Memory B cell (primary cell): ENCODE results near the gene ZNF497.
A peak's percentile ranks its signal among the peaks of the same experiment; 100 is the strongest.
"Not testable (repeated sequence)": the region's sequence is repeated elsewhere in the genome, so short reads cannot be mapped to it uniquely, and the experiment has no call there.

ENCODE experiments used
- ATAC-seq: fragments of 150-1000 bp; cut with Tn5 transposase; 2 replicates; pipeline ENCODE4 v1.10.0; 2021; ENCODE audit warnings: low read depth, mild to moderate bottlenecking, moderate library complexity
- DNase-seq, 2 donors: peaks; one replicate each; pipeline ENCODE4 v3.0.0; 2022; ENCODE audit warnings: low spot score in 2 of 2
- H3K27ac Mint-ChIP-seq: one replicate; pipeline ENCODE4 v1.8.0; 2022; ENCODE audit warnings: mild to moderate bottlenecking, moderate library complexity, mixed read lengths
- H3K27me3 Mint-ChIP-seq: one replicate; pipeline ENCODE4 v1.8.0; 2022; ENCODE audit warnings: mixed read lengths
- H3K36me3 Mint-ChIP-seq: one replicate; pipeline ENCODE4 v1.8.0; 2022; ENCODE audit warnings: mild to moderate bottlenecking, mixed read lengths
- H3K4me1 Mint-ChIP-seq: one replicate; pipeline ENCODE4 v1.8.0; 2022; ENCODE audit warnings: mixed read lengths
- H3K4me3 Mint-ChIP-seq: one replicate; pipeline ENCODE4 v1.8.0; 2022; ENCODE audit warnings: mild to moderate bottlenecking, moderate library complexity, mixed read lengths
- H3K9me3 Mint-ChIP-seq: one replicate; pipeline ENCODE4 v1.8.0; 2022; ENCODE audit warnings: mixed read lengths

Gene ZNF497

DNA sequence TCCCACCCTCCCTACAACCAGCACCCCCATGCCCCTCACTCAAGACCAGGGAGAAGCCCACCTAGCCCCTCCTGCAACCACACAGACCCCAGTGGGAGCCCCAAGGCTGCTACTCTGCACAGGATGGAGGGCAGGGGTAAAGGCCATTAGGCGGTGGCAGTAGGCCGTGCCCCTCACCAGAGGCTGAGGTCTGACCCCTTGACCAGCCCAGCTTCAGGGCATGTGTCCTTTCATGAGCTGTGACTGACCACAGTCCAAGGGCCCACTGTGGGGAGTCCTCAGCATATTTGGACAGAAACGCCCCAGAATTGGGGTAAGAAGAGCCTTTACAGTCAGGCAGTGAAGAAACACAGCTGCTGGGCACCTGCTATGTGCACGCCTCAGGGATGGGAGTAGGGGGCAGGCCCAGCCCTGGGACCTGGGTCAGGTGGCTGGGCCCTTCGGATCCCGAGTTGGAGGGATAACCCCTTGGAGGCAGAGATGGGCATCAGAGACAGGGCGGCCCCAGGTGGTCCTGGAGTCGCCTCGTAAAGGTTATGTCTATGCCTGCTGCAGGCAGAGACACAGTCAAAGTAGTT is 22.9 kb upstream of the ZNF497 start:
- no peaks in the 10 kb centered on the region for H3K27me3 Mint-ChIP-seq
- H3K9me3 Mint-ChIP-seq: no peaks in the 10 kb centered on the region
- H3K4me1 Mint-ChIP-seq: peaks cover 17% of the 10 kb centered on the region
- ATAC-seq (no peak), DNase-seq (no peak)
- peak overlapping the region; percentile 89 for H3K27ac Mint-ChIP-seq
- H3K4me3 Mint-ChIP-seq: peak overlapping the region; percentile 92
- peaks cover 7% of the 10 kb centered on the region for H3K36me3 Mint-ChIP-seq

DNA sequence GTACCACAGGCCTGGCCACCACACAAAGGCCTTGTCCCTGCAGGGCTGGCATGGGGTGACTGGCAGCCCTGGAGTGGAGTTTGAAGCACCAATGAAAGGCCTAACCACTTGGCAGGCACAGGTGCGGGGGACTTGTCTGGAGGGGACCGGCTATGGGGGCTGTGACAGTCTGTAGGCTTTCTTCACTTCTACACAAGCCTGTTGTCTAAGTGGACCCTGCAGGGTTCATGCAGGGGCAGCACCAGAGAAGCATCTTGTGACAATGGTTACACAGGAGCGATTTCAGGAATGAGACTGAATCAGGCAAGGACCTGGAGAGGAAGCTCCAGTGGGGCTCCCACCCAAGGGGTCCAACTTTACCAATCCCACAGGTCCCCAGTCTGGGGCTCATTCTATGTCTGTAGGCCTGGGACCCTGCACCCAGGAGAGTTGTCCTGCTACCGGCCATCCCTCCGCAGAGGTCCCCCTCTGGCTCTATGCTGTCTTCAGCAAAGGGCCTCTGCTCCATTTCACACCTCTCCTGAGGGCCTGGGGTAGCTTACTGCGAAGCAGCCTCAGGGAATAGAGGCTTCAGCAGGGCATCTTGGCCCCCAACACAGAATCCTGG is 20.5 kb upstream of the ZNF497 start:
- Mint-ChIP-seq H3K27me3 (no peaks in the 10 kb centered on the region), H3K4me1 (peaks cover 32% of the 10 kb centered on the region), H3K36me3 (peaks cover 2% of the 10 kb centered on the region), H3K4me3 (peak overlapping the region; percentile 53), H3K27ac (peak overlapping the region; percentile 92), H3K9me3 (no peaks in the 10 kb centered on the region)
- DNase-seq: no peak
- no peak for ATAC-seq

DNA sequence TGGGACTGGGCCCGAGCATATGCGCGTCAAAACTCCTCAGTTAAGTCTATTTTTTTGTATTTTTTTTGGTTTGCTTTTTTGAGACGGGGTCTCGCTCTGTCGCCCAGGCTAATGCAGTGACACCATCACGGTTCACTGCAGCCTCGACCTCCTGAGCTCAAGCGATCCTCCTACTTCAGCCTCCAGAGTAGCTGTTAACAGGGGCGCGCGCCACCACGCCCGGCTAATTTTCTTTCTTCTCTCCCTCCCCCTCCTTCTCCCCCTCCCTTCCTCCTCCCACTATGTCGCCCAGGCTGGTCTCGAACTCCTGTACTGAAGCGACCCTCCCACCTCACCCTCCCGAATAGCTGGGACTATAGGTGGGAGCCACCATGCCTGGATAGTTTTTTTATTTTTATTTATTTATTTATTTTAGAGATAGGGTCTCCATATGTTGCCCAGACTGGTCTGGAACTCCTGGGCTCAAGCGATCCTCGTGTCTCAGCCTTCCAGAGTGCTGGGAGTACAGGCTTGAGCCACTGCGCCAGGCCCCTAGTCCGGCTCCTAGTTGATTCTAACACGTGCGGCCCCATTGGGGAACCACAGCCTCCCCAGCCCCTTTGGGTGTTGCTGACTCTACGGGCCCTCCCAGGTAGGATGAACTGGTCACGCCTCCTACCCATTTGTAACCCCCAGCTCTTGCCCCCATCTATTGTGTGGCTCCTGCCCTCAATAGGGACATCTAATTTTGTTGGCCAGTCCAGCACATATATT is 19.1 kb upstream of the ZNF497 start:
- peak overlapping the region; percentile 92 for H3K27ac Mint-ChIP-seq
- H3K9me3 Mint-ChIP-seq: no peaks in the 10 kb centered on the region
- no peaks in the 10 kb centered on the region for H3K36me3 Mint-ChIP-seq
- H3K4me1 Mint-ChIP-seq: peaks cover 29% of the 10 kb centered on the region
- H3K27me3 Mint-ChIP-seq: no peaks in the 10 kb centered on the region
- DNase-seq (no peak), ATAC-seq (no peak)
- H3K4me3 Mint-ChIP-seq: peak overlapping the region; percentile 87

DNA sequence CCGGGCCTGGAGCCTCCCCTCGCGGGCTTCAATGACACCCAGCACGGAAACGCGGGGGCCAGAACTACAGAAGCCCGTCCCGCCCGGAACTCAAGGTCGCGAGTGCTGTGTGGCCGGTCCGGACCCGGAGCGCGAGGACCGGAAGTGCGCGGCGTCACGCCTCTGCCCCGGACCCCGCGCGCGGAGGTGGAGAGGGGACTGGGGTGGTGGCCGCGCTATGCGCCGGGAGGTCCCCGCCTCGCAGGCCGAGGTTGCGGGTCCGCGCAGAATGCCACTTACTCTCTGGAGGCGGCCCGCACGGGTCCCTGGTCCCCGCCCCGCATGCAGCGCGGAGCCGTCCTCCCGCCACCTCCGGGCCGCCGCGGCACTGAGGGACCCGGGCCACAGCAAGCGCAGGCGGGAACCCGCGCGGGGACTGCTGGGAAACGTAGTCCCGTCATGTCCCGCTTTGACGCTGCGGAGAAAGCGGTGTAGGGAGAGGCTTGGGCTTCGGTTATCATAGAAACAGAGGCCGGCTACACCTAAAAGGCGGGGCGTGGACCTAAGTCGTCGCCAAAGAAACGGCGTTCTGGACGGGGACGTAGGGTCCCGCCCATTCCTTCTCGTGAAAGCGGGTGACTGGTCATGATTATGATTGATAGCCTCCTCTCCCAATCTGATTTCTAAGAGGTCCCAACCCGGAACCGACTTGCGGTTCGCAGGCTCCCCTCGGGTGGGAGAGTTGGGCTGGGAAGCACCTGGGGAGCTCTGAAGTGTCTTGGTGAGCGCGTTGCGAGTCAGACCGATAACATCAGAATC is 18.3 kb upstream of the ZNF497 start, which contains the start of gene ZNF837:
ZNF837 (minus strand) TSS at position 369 of the 798 bp plus-strand sequence. CDS start 11,698 bp downstream, outside the sequence.
- Mint-ChIP-seq H3K27me3 (no peaks in the 10 kb centered on the region), H3K27ac (peak within 1 kb of the TSS; percentile 92), H3K9me3 (no peaks in the 10 kb centered on the region), H3K4me3 (peak within 1 kb of the TSS; percentile 87), H3K36me3 (no peaks in the 10 kb centered on the region), H3K4me1 (peaks cover 25% of the 10 kb centered on the region)
- peak; percentile 97 for DNase-seq
- ATAC-seq: peak; percentile 78

DNA sequence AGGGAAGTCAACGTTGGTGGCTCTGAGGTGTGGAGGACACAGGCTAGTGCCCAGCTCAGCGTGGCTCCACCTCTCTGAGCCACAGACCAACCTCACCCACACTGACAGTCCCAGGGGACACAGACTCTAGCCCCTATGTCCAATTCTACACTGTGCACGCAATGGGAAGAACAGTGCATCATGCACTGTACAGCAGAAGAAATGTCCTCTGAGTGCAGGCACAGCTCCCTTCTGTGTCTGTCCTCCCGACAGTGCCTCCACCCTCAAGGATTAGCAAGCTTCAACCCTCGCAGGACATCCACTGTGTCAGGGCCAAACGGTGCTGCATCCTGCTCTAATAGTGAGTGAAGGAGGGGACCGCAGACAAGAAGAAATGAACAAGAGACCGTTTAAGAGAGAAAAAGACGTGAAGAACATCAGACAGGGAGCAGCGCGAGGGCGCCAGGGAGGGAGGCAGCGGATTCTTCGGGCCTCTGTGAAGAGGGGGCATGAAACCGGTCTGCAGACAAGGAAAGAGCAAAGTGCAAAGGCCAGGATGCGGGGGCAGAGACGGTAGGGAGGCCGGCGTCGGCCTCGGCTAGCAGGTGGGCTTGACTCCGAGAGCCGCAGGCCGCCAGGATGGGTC is 17.6 kb upstream of the ZNF497 start:
- no peak for DNase-seq
- Mint-ChIP-seq H3K27me3 (no peaks in the 10 kb centered on the region), H3K4me3 (peak overlapping the region; percentile 87), H3K27ac (peak overlapping the region; percentile 92), H3K9me3 (no peaks in the 10 kb centered on the region), H3K4me1 (peaks cover 21% of the 10 kb centered on the region), H3K36me3 (no peaks in the 10 kb centered on the region)
- ATAC-seq: no peak

DNA sequence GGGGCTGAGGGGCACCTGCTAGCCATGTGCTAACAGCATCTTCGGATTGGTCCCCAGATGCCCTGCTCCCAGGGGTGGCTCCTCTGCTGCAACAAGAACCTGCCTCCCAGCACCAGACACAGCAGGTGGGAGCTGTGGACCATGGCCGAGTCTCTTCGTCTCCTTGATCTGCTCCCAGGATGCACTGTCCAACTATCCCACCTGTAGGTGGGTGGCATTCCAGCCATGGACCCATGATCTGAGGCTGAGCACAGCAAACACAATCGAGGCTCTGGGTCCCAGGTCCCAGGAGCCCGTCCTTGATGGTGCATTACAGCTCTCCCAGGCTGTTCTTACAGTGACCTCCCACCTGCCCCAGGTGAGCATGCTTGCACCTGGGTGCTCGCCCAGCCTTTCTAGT is 16.7 kb upstream of the ZNF497 start:
- DNase-seq (no peak), ATAC-seq (no peak)
- H3K36me3 Mint-ChIP-seq: no peaks in the 10 kb centered on the region
- no peaks in the 10 kb centered on the region for H3K27me3 Mint-ChIP-seq
- H3K4me1 Mint-ChIP-seq: peaks cover 21% of the 10 kb centered on the region
- H3K9me3 Mint-ChIP-seq: no peaks in the 10 kb centered on the region
- peak overlapping the region; percentile 87 for H3K4me3 Mint-ChIP-seq
- H3K27ac Mint-ChIP-seq: peak overlapping the region; percentile 92

DNA sequence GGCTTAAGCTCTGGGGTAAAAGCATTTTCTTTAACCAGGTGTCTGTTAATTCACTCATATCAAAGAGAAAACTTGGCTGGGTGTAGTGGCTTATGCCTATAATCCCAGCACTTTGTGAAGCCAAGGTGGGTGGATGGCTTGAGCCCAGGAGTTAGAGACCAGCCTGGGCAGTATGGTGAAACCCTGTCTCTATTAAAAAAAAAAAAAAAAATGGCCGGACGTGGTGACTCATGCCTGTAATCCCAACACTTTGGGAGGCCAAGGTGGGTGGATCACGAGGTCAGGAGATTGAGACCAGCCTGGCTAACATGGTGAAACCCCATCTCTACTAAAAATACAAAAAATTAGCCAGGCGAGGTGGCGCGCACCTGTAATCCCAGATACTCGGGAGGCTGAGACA is 14.2 kb upstream of the ZNF497 start:
- ATAC-seq, DNase-seq, H3K27me3 Mint-ChIP-seq, H3K4me3 Mint-ChIP-seq, H3K36me3 Mint-ChIP-seq, H3K9me3 Mint-ChIP-seq, H3K27ac Mint-ChIP-seq: not testable (repeated sequence)
- H3K4me1 Mint-ChIP-seq: peaks cover 17% of the 10 kb centered on the region

DNA sequence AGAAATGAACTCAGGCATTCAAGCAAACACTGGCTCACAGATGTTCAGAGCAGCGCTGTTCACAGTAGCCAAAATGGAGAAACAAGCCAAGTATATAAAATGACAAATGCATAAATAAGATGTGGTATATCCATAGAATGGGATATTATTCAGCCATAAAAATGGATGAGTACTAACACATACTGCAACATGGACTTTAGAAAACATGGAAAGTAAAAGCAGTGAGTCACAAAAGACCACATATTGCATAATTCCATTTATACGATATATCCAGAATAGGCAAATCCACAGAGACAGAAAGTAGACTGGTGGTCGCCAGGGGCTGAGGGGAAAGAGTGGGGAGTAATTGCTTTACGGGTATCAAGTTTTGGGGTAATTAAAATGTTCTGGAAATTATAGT is 11.6 kb upstream of the ZNF497 start:
- Mint-ChIP-seq H3K27me3 (no peaks in the 10 kb centered on the region), H3K9me3 (no peaks in the 10 kb centered on the region), H3K4me3 (no peak overlapping the region), H3K4me1 (peaks cover 5% of the 10 kb centered on the region), H3K27ac (no peak overlapping the region), H3K36me3 (peaks cover 3% of the 10 kb centered on the region)
- no peak for DNase-seq
- ATAC-seq: no peak

DNA sequence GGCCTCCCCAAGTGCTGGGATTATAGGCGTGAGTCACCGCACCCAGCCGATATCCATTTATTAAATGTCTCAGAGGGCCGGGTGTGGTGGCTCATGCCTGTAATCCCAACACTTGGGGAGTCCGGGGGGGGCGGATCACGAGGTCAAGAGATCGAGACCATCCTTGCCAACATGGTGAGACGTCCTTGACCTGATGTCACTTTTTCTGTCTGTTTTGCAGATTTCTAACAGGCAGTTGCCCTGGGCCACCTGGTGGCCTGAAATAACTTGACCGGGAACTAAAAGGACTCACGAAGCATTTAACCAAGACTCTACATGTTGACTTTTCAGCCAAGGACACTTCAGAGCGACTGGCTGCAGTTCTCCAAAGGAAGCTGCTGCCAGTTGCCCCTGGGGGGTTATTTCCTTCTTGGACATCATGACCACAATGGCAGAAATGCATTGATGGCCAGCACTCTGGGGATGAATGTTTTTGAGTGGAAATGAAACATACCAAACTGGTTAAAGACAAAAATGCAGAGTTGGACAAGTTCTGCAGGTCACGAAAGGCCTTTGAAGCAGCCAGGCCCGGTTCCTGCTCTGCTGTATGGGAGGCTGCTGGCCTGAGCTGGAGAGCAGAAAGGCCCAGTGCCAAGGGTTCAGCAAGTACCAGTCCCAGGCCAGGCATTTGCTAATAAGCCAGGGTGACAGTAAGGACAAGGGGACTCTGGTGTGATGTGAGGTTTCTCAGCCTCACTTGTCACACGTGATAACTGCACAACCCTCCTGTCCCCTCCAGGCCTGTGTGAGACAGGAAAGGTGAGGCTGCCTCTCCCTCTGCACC is 10.0 kb upstream of the ZNF497 start:
- Mint-ChIP-seq H3K27ac (no peak overlapping the region), H3K36me3 (peaks cover 3% of the 10 kb centered on the region), H3K9me3 (no peaks in the 10 kb centered on the region), H3K4me3 (no peak overlapping the region), H3K4me1 (no peaks in the 10 kb centered on the region), H3K27me3 (no peaks in the 10 kb centered on the region)
- DNase-seq (no peak), ATAC-seq (no peak)

DNA sequence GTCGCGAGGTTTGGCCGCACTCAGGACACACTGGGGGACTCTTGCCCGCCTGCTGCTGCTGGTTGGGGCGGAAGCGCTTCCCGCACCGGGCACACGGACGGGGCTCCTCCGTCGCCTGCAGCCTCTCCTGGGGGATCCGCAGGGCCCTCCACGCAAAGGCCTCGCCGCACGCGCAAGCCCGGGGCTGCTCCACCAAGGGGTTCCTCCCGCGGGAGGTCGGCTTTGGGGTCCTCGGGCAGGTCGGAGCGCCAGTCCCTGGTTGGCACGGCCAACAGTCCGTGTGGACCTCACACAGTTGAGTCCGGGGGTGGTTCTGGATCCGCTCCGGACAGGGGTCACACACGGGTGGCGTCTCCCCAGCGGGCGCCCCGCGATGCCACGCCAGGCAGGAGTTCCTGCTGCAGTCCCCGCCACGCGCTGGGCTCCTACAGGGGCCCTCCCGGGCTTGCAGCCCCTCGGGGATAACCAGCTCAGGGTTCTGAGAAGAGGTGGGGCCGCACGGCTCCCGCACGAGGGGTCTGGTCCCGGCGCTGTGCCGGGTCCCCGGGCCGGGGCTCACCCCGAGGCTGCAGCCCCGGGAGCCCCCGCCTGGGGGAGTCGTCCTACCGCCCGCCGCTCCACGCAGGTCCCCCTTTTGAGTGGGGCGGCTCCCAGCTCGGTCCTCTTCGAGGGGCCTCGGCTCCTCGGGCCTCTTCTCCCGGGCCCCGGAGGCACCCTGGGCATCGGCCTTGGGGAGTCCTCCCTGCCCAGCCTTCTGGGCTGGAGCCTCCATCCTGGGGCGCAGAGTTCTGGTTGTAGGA is 6.2 kb upstream of the ZNF497 start:
- ATAC-seq (no peak), DNase-seq (no peak)
- Mint-ChIP-seq H3K27me3 (no peaks in the 10 kb centered on the region), H3K27ac (no peak overlapping the region), H3K9me3 (no peaks in the 10 kb centered on the region), H3K4me3 (no peak overlapping the region), H3K4me1 (peaks cover 4% of the 10 kb centered on the region), H3K36me3 (peaks cover 3% of the 10 kb centered on the region)

DNA sequence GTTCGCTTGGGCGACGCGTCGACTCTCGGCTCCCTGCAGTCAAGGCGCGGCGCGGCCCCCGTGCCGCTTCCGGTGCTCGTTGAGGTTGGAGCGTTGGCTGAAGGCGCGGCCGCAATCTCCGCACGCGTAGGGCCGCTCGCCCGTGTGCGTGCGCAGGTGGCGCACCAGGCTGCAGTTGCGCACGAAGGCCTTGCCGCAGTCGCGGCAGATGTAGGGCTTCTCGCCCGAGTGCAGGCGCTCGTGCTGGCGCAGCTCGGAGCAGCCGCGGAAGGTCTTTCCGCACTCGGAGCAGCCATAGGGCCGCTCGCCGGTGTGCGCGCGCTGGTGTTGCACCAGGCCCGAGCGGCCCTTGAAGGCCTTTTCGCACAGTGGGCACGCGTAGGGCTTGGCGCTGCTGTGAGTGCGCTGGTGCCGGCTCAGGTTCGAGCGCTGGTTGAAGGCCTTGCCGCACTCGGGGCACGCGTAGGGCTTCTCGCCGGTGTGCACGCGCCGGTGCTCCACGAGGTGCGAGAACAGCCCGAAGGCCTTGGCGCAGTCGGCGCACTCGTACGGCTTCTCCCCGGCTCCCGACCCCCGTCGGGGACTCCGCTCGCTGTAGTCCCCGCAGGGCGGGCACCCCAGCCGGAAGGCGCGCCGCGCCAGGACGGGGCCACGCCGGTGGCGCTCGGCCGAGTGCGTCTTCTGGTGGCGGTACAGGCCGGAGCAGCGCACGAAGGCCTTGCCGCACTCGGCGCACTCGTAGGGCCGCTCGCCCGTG is 5.3 kb upstream of the ZNF497 start:
- H3K27me3 Mint-ChIP-seq: no peaks in the 10 kb centered on the region
- DNase-seq (no peak), ATAC-seq (no peak)
- H3K36me3 Mint-ChIP-seq: peaks cover 3% of the 10 kb centered on the region
- peaks cover 4% of the 10 kb centered on the region for H3K4me1 Mint-ChIP-seq
- H3K9me3 Mint-ChIP-seq: no peaks in the 10 kb centered on the region
- no peak overlapping the region for H3K27ac Mint-ChIP-seq
- H3K4me3 Mint-ChIP-seq: no peak overlapping the region
